ENCODE results near the gene ZNF143.

ZNF143 gene

DNA sequence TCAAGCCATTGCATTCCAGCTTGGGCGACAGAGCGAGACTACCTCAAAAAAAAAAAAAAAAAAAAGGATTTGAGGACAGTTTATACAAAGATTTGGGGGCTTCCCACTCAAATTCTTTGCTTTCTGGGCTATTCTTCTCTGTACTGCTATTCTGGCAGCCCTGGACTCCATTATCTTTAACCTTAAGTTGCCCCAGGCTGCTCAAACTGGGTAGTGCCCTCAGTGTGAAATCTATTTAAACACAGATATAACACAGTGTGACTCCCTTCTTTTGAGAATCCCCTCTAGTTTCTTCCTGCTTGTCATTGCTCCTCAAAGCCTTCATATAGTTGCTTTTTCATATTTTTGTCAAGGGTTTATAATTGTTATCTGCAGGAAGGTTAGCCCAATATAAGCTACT lies 63.2 kb downstream of the ZNF143 start:
- H3K4me1 ChIP-seq = no peaks in the 10 kb centered on the region
- no peaks in the 10 kb centered on the region; the same call in none of the 2 replicates for H3K36me3 ChIP-seq
- H3K4me3 ChIP-seq (ENCODE audit: low read depth, low read length) = no peak overlapping the region
- TF ChIP-seq CTCF (IDR thresholded peaks at IDR 0.05; ENCODE audit: low read depth, low read length) = no peak
- H3K9me3 ChIP-seq = no peaks in the 10 kb centered on the region
- no peaks in the 10 kb centered on the region for H3K27me3 ChIP-seq
- no peak for DNase-seq

GRCh38 chr11:9525116-9525515 lies 64.3 kb downstream of the ZNF143 start:
- H3K4me3 ChIP-seq (ENCODE audit: low read depth, low read length) = no peak overlapping the region
- H3K4me1 ChIP-seq = peaks cover 7% of the 10 kb centered on the region; the same call in 1 of the 2 replicates
- H3K27me3 ChIP-seq = no peaks in the 10 kb centered on the region
- no peak for TF ChIP-seq CTCF (IDR thresholded peaks at IDR 0.05; ENCODE audit: low read depth, low read length)
- H3K36me3 ChIP-seq = no peaks in the 10 kb centered on the region; the same call in none of the 2 replicates
- H3K9me3 ChIP-seq = no peaks in the 10 kb centered on the region
- DNase-seq = no peak

GRCh38 chr11:9527481-9528135 lies 66.8 kb downstream of the ZNF143 start:
- TF ChIP-seq CTCF (IDR thresholded peaks at IDR 0.05; ENCODE audit: low read depth, low read length) = no peak
- H3K4me3 ChIP-seq (ENCODE audit: low read depth, low read length) = no peak overlapping the region
- peaks cover 7% of the 10 kb centered on the region; the same call in 1 of the 2 replicates for H3K4me1 ChIP-seq
- no peaks in the 10 kb centered on the region for H3K27me3 ChIP-seq
- H3K36me3 ChIP-seq = no peaks in the 10 kb centered on the region; the same call in none of the 2 replicates
- no peak for DNase-seq
- H3K9me3 ChIP-seq = no peaks in the 10 kb centered on the region

- no peak for DNase-seq
- TF ChIP-seq CTCF (IDR thresholded peaks at IDR 0.05; ENCODE audit: low read depth, low read length) = no peak
- no peaks in the 10 kb centered on the region for H3K9me3 ChIP-seq
- no peaks in the 10 kb centered on the region; the same call in none of the 2 replicates for H3K36me3 ChIP-seq
- peaks cover 7% of the 10 kb centered on the region; the same call in 1 of the 2 replicates for H3K4me1 ChIP-seq
- H3K27me3 ChIP-seq = no peaks in the 10 kb centered on the region
- H3K4me3 ChIP-seq (ENCODE audit: low read depth, low read length) = no peak overlapping the region
These were observed 67.3 kb downstream of the ZNF143 start for GRCh38 chr11:9528136-9528501.

DNA sequence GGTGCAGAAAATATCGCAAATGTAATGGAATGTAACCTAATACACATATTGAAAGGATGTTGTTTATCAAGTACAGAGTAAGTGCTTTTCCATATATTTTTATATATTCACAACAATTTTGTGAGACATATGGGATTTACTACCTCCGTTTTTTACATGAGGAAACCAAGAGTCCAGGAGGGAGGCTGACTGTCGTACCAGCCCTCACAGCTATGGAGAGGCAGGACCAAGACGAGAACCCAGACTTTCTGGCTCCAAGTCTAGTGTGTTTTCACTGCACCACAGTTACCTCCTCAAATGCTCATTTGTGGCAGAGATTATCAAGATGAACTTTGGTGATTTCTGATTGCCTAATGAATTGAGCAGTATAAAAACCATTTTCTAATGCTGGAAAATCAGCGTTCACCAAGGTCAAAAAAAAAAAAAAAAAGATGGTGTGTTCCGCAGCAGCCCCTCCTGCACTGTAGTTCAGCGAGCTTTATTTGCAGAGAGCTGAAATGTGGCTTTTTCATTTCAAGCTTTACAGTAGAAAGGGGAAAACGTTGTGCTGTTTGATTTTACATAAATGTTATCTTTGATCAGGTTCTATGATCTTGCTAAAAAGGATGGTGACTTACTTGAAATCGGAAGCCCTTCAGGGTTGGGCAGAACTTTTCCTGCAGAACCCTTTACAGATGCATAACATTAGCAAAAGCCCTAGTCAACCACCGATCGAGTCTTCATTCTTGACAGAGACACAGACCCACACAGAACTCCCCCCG lies 67.9 kb downstream of the ZNF143 start:
- DNase-seq = no peak
- peaks cover 7% of the 10 kb centered on the region; the same call in 1 of the 2 replicates for H3K4me1 ChIP-seq
- TF ChIP-seq CTCF (IDR thresholded peaks at IDR 0.05; ENCODE audit: low read depth, low read length) = no peak

DNA sequence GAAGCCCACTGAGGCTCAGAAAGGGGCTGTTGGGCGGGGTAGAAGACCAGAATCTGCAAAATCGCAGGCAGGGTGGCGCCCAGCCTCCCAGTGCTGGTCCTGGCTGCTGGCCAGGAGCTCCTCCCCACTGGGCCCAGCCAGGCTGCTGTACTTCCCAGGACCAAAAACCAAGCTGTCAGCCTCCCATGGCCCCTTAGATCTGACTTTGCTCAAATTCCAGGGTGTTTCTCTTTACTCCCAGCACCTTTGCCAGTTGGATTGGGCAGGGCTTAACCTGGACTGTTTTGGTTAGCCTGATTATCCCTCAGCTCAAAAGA lies 68.5 kb downstream of the ZNF143 start:
- Histone ChIP-seq H3K9me3 (no peaks in the 10 kb centered on the region), H3K4me3 (ENCODE audit: low read depth, low read length) (no peak overlapping the region), H3K27me3 (no peaks in the 10 kb centered on the region), H3K4me1 (peaks cover 7% of the 10 kb centered on the region; the same call in 1 of the 2 replicates), H3K36me3 (no peaks in the 10 kb centered on the region; the same call in none of the 2 replicates)
- peak; percentile 46 for DNase-seq
- TF ChIP-seq CTCF (IDR thresholded peaks at IDR 0.05; ENCODE audit: low read depth, low read length) = no peak

More for the DNA sequence above, 67.9 kb downstream of the ZNF143 start:
- Histone ChIP-seq H3K36me3 (no peaks in the 10 kb centered on the region; the same call in none of the 2 replicates), H3K9me3 (no peaks in the 10 kb centered on the region), H3K27me3 (no peaks in the 10 kb centered on the region), H3K4me3 (ENCODE audit: low read depth, low read length) (peak overlapping the region; percentile 12; the same call in 1 of the 2 replicates)
